H9 (cell line): ENCODE results near the gene ERF. TPM values are rescaled to one million over a fixed set of nuclear protein-coding genes. Genes with fewer than 3 reads are reported as not detected.

ENCODE experiments used
- DNase-seq: peaks from one replicate; pipeline ENCODE4 v3.0.0-alpha.2; 2017
- H2AFZ ChIP-seq: one replicate; pipeline ENCODE4 v1.6.1; 2013; ENCODE audit warnings: mild to moderate bottlenecking, low read length, control low read depth, moderate library complexity
- H2AK5ac ChIP-seq: 2 replicates; pipeline ENCODE4 v1.6.1; 2013; ENCODE audit warnings: low read length, control low read depth, mixed read lengths; ENCODE audit not compliant: insufficient read length
- H2BK120ac ChIP-seq: one replicate; pipeline ENCODE4 v1.6.1; 2013; ENCODE audit warnings: low read depth, mild to moderate bottlenecking, low read length, control low read depth, inconsistent platforms; ENCODE audit not compliant: poor library complexity, severe bottlenecking
- H2BK12ac ChIP-seq: 2 replicates; pipeline ENCODE4 v1.6.1; 2013; ENCODE audit warnings: low read length, control low read depth, mixed read lengths, low read depth; ENCODE audit not compliant: insufficient read length
- H2BK15ac ChIP-seq: 2 replicates; pipeline ENCODE4 v1.6.1; 2013; ENCODE audit warnings: low read depth, low read length, control low read depth
- H2BK20ac ChIP-seq: one replicate; pipeline ENCODE4 v1.6.1; 2013; ENCODE audit warnings: low read depth, mild to moderate bottlenecking, low read length, control low read depth, inconsistent platforms; ENCODE audit not compliant: poor library complexity, severe bottlenecking
- H2BK5ac ChIP-seq: 2 replicates; pipeline ENCODE4 v1.6.1; 2013; ENCODE audit warnings: low read length, control low read depth, mixed read lengths; ENCODE audit not compliant: insufficient read length
- H3K14ac ChIP-seq: 2 replicates; pipeline ENCODE4 v1.6.1; 2013; ENCODE audit warnings: low read length, control low read depth; ENCODE audit not compliant: insufficient read depth
- H3K18ac ChIP-seq: 2 replicates; pipeline ENCODE4 v1.6.1; 2013; ENCODE audit warnings: low read depth, mild to moderate bottlenecking, mixed read lengths, low read length, control low read depth; ENCODE audit not compliant: insufficient read length
- H3K23ac ChIP-seq: 2 replicates; pipeline ENCODE4 v1.6.1; 2013; ENCODE audit warnings: low read length, control low read depth, mixed read lengths, low read depth; ENCODE audit not compliant: insufficient read length
- H3K23me2 ChIP-seq: 2 replicates; pipeline ENCODE4 v1.6.1; 2013; ENCODE audit warnings: low read depth, mild to moderate bottlenecking, mixed read lengths, low read length, control low read depth; ENCODE audit not compliant: insufficient read length, poor library complexity, severe bottlenecking
- H3K27ac ChIP-seq: 2 replicates; pipeline ENCODE4 v1.5.1; 2013; ENCODE audit warnings: low read length, control low read depth, mixed read lengths, low read depth; ENCODE audit not compliant: insufficient read length
- H3K27me3 ChIP-seq: 2 replicates; pipeline ENCODE4 v1.6.1; 2013; ENCODE audit warnings: low read length, control low read depth, inconsistent platforms; ENCODE audit not compliant: insufficient read depth
- H3K4ac ChIP-seq: 2 replicates; pipeline ENCODE4 v1.6.1; 2013; ENCODE audit warnings: low read depth, mild to moderate bottlenecking, control low read depth, inconsistent platforms, low read length, moderate library complexity
- H3K4me1 ChIP-seq: 2 replicates; pipeline ENCODE4 v1.6.1; 2013; ENCODE audit warnings: low read length, control low read depth, inconsistent platforms; ENCODE audit not compliant: insufficient read depth
- H3K4me2 ChIP-seq: 2 replicates; pipeline ENCODE4 v1.6.1; 2013; ENCODE audit warnings: low read length, control low read depth, mixed read lengths; ENCODE audit not compliant: insufficient read length, insufficient read depth
- H3K56ac ChIP-seq: 2 replicates; pipeline ENCODE4 v1.6.1; 2013; ENCODE audit warnings: low read depth, mild to moderate bottlenecking, mixed read lengths, low read length, control low read depth; ENCODE audit not compliant: insufficient read length
- H3K79me1 ChIP-seq: 2 replicates; pipeline ENCODE4 v1.6.1; 2013; ENCODE audit warnings: low read depth, mild to moderate bottlenecking, moderate library complexity, low read length, control low read depth, inconsistent platforms; ENCODE audit not compliant: insufficient read depth, poor library complexity, severe bottlenecking
- H3K79me2 ChIP-seq: 2 replicates; pipeline ENCODE4 v1.6.1; 2013; ENCODE audit warnings: low read length, control low read depth, inconsistent platforms; ENCODE audit not compliant: insufficient read depth
- H3K9ac ChIP-seq: 2 replicates; pipeline ENCODE4 v1.6.1; 2013; ENCODE audit warnings: low read length, control low read depth, mixed read lengths; ENCODE audit not compliant: insufficient read length; ENCODE audit errors: extremely low read depth
- H3K9me3 ChIP-seq: one replicate; pipeline ENCODE4 v1.6.1; 2013; ENCODE audit warnings: low read depth, low read length, inconsistent platforms; ENCODE audit not compliant: control insufficient read depth
- H3T11ph ChIP-seq: one replicate; pipeline ENCODE4 v1.6.1; 2013; ENCODE audit warnings: mild to moderate bottlenecking, low read length, control low read depth, inconsistent platforms
- H4K20me1 ChIP-seq: one replicate; pipeline ENCODE4 v1.6.1; 2013; ENCODE audit not compliant: control insufficient read depth, insufficient read length, insufficient read depth
- H4K5ac ChIP-seq: 2 replicates; pipeline ENCODE4 v1.6.1; 2013; ENCODE audit warnings: low read depth, mild to moderate bottlenecking, mixed read lengths, low read length, control low read depth; ENCODE audit not compliant: insufficient read length
- H4K8ac ChIP-seq: replicated peaks from 2 replicates; pipeline ENCODE4 v1.6.1; 2013; ENCODE audit warnings: low read length, control low read depth, mixed read lengths, low read depth; ENCODE audit not compliant: insufficient read length
- H4K91ac ChIP-seq: 2 replicates; pipeline ENCODE4 v1.6.1; 2013; ENCODE audit warnings: low read depth, mild to moderate bottlenecking, moderate library complexity, mixed read lengths, low read length, control low read depth; ENCODE audit not compliant: insufficient read length
- H3K27ac Mint-ChIP-seq, 3 experiments: 2 replicates in 2 of 3; 3 replicates in 1 of 3; pipeline ENCODE4 v1.8.0; 2020 to 2021; ENCODE audit warnings: mixed read lengths in 3 of 3, mild to moderate bottlenecking in 1 of 3, moderate library complexity in 1 of 3
- H3K27me3 Mint-ChIP-seq: 2 replicates; pipeline ENCODE4 v1.8.0; 2021; ENCODE audit warnings: low read depth, mild to moderate bottlenecking, moderate library complexity, mixed read lengths
- H3K36me3 Mint-ChIP-seq, 3 experiments: 2 replicates in 2 of 3; 3 replicates in 1 of 3; pipeline ENCODE4 v1.8.0; 2020 to 2021; ENCODE audit warnings: low read depth in 3 of 3, mixed read lengths in 3 of 3; ENCODE audit not compliant: insufficient read depth in 1 of 3
- H3K4me1 Mint-ChIP-seq, 2 experiments: 2 replicates each; pipeline ENCODE4 v1.8.0; 2020; ENCODE audit warnings: mixed read lengths in 2 of 2
- H3K4me3 Mint-ChIP-seq, 2 experiments: 2 replicates in 1 of 2; 3 replicates in 1 of 2; pipeline ENCODE4 v1.8.0; 2020 to 2021; ENCODE audit warnings: mild to moderate bottlenecking in 2 of 2, mixed read lengths in 2 of 2, moderate library complexity in 1 of 2
- H3K9me3 Mint-ChIP-seq, 2 experiments: 2 replicates in 1 of 2; 3 replicates in 1 of 2; pipeline ENCODE4 v1.8.0; 2020; ENCODE audit warnings: mild to moderate bottlenecking in 2 of 2, mixed read lengths in 2 of 2, moderate library complexity in 1 of 2
- WGBS: extraction: QIAGEN DNeasy Blood & Tissue Kit; methylation state at CpG from one replicate; pipeline ENCODE4 v1.1.7; 2013; ENCODE audit warnings: missing lambda C conversion rate, low lambda C conversion rate, mixed read lengths; ENCODE audit not compliant: insufficient read length; ENCODE audit errors: extremely low coverage; 5-methylcytosine and 5-hydroxymethylcytosine counted together
- total RNA-seq: library from RNA; stranded (reverse); gene quantifications from 2 replicates; pipeline ENCODE4 v1.2.1, GENCODE V29; 2021
- TF ChIP-seq, protein P1 (sequence below): fragments of 200-600 bp; sonication (generic); conservative IDR thresholded peaks from 3 replicates; pipeline ENCODE4 v1.8.0; 2021; ENCODE audit warnings: antibody characterized with exemption, mild to moderate bottlenecking

ERF gene
- total RNA-seq, 1 experiment from 2014 or later, result 126 TPM

GRCh38 chr19:42249769-42250168 lies 5.2 kb downstream of the ERF start:
- H3K27me3 Mint-ChIP-seq, result no peaks in the 10 kb centered on the region; the same call in 1 of the 2 replicates
- no peak overlapping the region for H2BK15ac ChIP-seq
- no peaks in the 10 kb centered on the region for H3K9me3 Mint-ChIP-seq
- no peak for DNase-seq
- H3K4me3 Mint-ChIP-seq, result peak overlapping the region in 1 of 2 experiments; percentile 39; a peak in 2 of 5 replicates
- no peak overlapping the region for H4K5ac ChIP-seq
- H3K27ac ChIP-seq, result no peak overlapping the region
- peaks cover 6% of the 10 kb centered on the region; the same call in 1 of the 2 replicates for H3K4me1 ChIP-seq
- H2BK12ac ChIP-seq, result no peak overlapping the region
- H4K20me1 ChIP-seq, result no peaks in the 10 kb centered on the region
- H3T11ph ChIP-seq, result no peak overlapping the region
- H2BK120ac ChIP-seq, result no peak overlapping the region
- WGBS, result no CpG with 5 or more reads among the region's 6 CpGs
- peaks cover 33 to 47% of the 10 kb centered on the region in 2 experiments for H3K4me1 Mint-ChIP-seq
- H3K9me3 ChIP-seq, result no peaks in the 10 kb centered on the region
- H3K79me1 ChIP-seq, result no peaks in the 10 kb centered on the region
- H3K27ac Mint-ChIP-seq, result no peak overlapping the region
- H2BK5ac ChIP-seq, result no peak overlapping the region
- no peak overlapping the region for H2BK20ac ChIP-seq
- no peak overlapping the region for H3K23ac ChIP-seq
- no peak overlapping the region for H3K4me2 ChIP-seq
- H2AFZ ChIP-seq, result no peak overlapping the region
- H3K9ac ChIP-seq, result no peak overlapping the region
- H3K4ac ChIP-seq, result no peak overlapping the region
- peaks cover 5% of the 10 kb centered on the region; the same call in 1 of the 2 replicates for H3K79me2 ChIP-seq
- no peak overlapping the region for H4K91ac ChIP-seq
- no peak overlapping the region for H3K14ac ChIP-seq
- TF ChIP-seq, protein P1, sequence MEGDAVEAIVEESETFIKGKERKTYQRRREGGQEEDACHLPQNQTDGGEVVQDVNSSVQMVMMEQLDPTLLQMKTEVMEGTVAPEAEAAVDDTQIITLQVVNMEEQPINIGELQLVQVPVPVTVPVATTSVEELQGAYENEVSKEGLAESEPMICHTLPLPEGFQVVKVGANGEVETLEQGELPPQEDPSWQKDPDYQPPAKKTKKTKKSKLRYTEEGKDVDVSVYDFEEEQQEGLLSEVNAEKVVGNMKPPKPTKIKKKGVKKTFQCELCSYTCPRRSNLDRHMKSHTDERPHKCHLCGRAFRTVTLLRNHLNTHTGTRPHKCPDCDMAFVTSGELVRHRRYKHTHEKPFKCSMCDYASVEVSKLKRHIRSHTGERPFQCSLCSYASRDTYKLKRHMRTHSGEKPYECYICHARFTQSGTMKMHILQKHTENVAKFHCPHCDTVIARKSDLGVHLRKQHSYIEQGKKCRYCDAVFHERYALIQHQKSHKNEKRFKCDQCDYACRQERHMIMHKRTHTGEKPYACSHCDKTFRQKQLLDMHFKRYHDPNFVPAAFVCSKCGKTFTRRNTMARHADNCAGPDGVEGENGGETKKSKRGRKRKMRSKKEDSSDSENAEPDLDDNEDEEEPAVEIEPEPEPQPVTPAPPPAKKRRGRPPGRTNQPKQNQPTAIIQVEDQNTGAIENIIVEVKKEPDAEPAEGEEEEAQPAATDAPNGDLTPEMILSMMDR, result no peak
- no peak overlapping the region for H3K18ac ChIP-seq
- no peaks in the 10 kb centered on the region for H3K27me3 ChIP-seq
- H3K56ac ChIP-seq, result no peak overlapping the region
- peaks cover 5 to 28% (median 18%) of the 10 kb centered on the region in 3 experiments; a peak in 6 of 7 replicates for H3K36me3 Mint-ChIP-seq
- H2AK5ac ChIP-seq, result no peak overlapping the region
- peaks cover 6% of the 10 kb centered on the region for H3K23me2 ChIP-seq
- no peak overlapping the region for H4K8ac ChIP-seq
